ENCODE measurements around the gene CBARP.
A peak's percentile ranks its signal among the peaks of the same experiment; 100 is the strongest.

CBARP gene

DNA sequence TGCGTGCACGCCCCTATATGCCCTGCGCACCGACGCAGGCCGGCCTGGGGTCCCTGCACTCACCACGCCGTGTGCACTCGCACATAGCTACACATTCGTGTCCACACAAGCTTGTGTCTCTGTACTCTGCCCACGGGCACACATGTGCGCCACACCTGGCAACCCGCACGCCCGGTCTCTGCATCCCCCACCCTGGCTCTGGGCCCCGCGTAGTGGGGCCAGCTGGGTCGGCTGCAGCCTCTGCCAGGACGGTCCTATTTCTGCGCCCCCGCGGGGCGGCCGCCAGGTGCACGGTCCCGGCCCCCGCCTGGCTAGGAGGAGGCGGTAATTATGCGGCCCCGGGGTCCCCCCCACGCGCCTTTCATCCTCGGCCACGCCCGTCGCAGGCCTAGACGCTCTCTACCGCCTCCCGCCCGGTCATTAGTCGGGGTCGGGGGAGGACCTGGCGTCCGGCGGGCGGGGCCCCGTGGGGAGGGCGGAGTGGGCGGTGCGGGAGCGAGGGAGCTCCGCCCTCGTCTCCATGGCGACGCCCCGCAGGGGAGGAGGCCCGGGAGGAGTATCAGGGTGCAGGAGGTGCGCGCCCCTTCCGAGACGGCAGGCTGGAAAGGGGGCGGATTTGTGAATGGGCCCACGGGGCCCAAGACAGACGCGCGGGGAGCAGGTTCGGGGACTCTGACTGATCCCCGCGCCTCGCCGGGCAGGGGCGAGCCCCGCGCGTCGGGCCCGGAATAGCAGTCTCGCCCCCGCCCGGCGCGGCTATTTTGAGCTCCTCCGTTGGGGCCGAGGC is 28.5 kb upstream of the CBARP start:
- peak overlapping the region; percentile 56 for H3K4me3 ChIP-seq (ENCODE audit: low read depth, low read length)
- no peak for DNase-seq (ENCODE audit: low read depth)

DNA sequence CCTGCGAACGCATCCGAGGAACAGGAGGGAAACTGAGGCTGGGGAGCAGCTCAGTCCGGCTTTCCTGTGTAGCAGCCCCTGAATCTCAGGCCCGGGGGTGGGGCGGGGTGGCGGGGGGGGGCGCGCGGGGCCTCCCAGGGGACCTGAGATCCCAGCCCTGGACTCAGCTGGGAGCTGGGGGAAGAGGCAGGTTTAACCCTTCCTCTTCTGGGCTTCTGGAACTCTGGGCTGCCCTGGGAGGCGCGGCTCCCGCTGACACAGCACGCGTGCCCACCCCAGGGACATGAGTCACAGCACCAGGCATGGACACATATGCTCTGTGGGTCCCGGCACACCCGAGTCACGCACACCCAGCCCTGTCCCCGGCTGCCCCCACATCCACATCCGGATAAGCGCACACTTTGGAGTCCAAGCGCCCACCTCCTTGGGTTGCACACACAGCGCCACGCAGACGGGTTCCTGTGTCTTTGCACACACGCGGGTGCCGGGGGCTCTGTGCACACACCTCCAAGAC is 27.9 kb upstream of the CBARP start:
- DNase-seq (ENCODE audit: low read depth) = peak; percentile 66
- H3K4me3 ChIP-seq (ENCODE audit: low read depth, low read length) = peak overlapping the region; percentile 56

DNA sequence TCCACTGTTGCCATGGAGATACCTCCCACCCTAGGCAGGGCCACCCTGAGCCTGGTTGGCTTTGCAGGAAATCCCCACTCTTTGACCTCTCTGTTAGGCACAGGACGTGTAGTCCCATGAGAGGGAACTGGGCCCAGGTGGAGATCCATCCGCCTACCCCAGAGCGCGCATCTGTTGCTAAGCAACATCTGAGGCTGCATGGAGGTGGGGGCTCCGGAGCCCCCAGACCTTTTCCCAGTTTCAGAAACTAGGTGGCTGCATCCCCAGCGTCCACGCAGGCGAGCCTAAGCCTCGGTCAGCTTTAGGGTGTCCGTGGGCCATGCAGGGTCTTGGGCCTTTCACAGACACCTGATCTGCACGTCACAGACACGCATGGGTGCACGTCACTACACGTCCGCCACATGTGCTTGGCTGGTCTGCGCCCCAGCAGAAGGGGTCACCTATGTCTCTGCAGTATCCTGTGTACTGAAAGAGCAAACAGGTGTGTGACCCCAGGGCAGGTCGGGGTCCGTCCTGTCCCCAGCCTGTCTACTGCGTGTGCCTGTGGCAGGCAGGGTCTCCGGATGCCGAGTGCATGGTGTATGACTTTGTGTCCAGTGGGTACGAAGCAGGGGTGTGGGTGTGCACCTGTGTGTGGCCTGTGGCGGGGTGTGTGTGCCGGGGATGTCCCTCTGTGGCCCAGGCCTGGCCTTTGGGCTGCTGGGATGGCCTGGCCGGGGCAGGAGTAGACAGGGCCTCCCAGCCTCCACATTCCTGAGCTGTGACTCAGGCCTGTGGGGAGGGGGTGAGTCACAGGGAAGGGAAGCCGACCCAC is 27.2 kb upstream of the CBARP start:
- H3K4me3 ChIP-seq (ENCODE audit: low read depth, low read length) = no peak overlapping the region
- DNase-seq (ENCODE audit: low read depth) = peak; percentile 54

GRCh38 chr19:1263188-1263587 is 25.4 kb upstream of the CBARP start:
- H3K4me3 ChIP-seq (ENCODE audit: low read depth, low read length) = no peak overlapping the region

DNA sequence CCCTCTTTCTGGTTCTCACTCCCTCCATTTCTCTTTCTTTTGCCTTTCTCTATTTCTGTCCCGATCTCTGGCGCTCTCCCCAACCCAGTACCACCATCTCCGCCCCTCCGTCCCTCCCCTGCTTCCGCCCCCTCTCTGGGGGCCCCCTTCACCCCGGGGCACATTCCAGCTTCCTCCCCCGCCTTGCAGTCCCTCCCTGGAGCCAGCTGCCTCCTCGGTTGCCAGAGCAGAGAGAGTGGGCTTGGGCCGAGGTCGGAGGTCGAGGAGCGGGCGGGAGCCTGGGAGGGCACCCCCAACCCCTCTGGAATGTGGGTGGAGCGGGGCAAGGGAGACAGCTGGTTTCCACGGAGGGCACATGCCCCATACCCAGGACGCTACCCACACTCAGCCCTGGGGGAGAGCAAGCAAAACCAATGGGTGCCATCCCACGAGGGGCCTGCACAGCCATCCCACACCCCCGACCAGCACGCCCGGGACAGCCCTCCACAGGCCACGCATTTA is 24.9 kb upstream of the CBARP start:
- no peak for DNase-seq (ENCODE audit: low read depth)

More at GRCh38 chr19:1263188-1263587, 25.4 kb upstream of the CBARP start:
- no peak for DNase-seq (ENCODE audit: low read depth)

DNA sequence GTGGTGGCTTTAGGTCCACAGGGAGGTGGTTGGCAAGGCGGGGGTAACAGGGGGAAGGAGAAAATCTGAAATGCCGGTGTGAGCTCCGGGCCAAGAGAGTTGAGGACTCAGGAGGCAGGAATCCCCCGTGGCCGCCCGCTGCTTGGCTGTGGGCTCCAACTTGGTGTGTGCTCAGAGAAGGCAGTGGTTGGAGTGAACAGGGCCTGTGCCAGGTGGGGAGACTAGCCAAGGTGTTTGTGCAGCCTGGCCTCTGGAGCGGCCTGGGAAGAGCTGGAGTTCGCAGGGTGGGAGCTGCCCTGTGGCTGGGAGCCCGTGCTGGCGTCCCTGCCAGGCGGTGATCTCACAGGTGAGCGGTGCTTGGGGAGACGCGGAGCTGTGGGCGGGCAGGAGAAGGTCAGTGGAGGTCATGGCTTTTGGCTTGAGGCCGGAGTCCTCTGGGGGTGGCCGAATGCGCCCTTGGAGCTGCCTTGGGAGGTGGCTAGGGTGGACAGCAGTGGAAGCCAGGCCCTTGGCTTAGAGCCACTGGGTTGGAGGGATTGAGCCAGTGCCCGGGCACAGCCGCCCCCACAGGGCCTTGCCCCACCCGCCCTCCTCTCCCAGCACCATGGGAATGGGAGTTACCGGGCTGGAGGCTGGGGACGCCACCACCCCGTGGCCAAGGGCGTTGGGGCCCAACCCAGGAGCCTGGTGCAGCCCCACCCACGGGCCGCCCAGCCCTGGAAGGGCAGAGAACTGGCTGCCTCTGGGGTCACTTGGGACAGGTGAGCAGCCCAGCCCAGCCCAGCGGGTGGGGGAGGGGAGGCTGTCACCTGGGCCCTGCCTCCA is 24.2 kb upstream of the CBARP start:
- DNase-seq (ENCODE audit: low read depth) = no peak
- H3K4me3 ChIP-seq (ENCODE audit: low read depth, low read length) = peak overlapping the region; percentile 69

More for the DNA sequence above, 24.9 kb upstream of the CBARP start:
- H3K4me3 ChIP-seq (ENCODE audit: low read depth, low read length) = peak overlapping the region; percentile 69

- DNase-seq (ENCODE audit: low read depth) = no peak
- peak overlapping the region; percentile 69 for H3K4me3 ChIP-seq (ENCODE audit: low read depth, low read length)
These were observed 23.7 kb upstream of the CBARP start for GRCh38 chr19:1261538-1261797.

DNA sequence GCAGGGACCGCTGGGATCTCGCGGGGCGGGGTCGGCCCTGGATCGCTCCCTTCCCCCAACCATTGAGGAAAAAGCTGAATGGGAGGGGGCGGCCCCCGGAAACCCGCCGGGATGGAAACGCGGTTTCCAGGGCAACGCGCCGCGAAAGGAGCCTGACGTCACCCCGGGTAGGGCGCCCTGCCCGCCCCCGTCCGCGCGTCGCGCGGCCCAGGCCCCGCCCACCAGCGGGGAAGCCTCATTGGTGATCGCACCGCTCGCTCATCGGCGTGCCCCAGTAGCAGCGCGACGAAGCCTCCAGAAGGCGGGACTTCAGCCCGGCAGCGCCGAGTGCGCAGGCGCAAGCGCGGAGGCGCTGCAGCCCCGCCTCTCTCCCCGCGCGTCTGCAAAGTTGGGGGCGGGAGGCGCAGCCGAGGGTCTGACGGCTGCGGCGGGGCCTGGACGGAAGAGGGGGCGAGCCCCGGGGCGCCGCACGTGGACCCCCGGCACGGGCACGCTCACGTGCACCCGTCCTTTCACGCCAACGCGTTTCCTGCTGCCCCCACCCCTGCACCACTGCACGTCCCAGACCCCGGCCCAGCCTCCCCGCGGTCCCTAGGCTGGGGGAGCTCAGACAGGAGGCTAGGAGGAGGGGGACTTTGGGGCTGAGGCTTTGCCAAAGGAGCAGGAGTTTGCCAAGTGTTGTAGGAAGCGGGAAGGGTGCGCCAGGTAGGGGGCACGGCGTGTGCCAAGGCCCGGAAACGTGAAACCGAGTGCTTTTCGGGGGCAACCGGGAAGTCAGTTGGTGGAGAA is 23.1 kb upstream of the CBARP start:
- DNase-seq (ENCODE audit: low read depth) = peak; percentile 84
- H3K4me3 ChIP-seq (ENCODE audit: low read depth, low read length) = peak overlapping the region; percentile 69

- H3K4me3 ChIP-seq (ENCODE audit: low read depth, low read length) = peak overlapping the region; percentile 27
- no peak for DNase-seq (ENCODE audit: low read depth)
These were observed 22.3 kb upstream of the CBARP start for GRCh38 chr19:1259876-1260748.

- no peak overlapping the region for H3K4me3 ChIP-seq (ENCODE audit: low read depth, low read length)
- no peak for DNase-seq (ENCODE audit: low read depth)
These were observed 21.5 kb upstream of the CBARP start for GRCh38 chr19:1259206-1259875.

GRCh38 chr19:1258707-1259205 is 21.0 kb upstream of the CBARP start:
- DNase-seq (ENCODE audit: low read depth) = no peak
- H3K4me3 ChIP-seq (ENCODE audit: low read depth, low read length) = no peak overlapping the region

DNA sequence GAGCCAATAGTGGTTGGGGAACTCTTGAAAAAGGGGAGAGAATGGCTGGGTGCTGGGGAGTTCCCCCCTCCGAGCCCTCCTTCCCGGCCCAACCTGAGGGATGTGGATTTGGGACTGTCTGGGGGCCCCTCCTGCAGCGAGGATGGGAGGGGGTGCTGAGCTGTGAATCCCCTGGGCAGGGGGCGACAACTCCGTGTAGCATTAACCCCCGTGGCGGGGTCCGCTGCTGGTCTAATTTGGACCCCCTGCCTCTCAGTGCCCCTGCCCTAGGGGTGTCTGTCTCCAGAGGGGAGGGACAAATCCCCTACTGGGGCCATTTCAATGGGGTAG is 20.3 kb upstream of the CBARP start:
- DNase-seq (ENCODE audit: low read depth) = no peak
- no peak overlapping the region for H3K4me3 ChIP-seq (ENCODE audit: low read depth, low read length)

DNA sequence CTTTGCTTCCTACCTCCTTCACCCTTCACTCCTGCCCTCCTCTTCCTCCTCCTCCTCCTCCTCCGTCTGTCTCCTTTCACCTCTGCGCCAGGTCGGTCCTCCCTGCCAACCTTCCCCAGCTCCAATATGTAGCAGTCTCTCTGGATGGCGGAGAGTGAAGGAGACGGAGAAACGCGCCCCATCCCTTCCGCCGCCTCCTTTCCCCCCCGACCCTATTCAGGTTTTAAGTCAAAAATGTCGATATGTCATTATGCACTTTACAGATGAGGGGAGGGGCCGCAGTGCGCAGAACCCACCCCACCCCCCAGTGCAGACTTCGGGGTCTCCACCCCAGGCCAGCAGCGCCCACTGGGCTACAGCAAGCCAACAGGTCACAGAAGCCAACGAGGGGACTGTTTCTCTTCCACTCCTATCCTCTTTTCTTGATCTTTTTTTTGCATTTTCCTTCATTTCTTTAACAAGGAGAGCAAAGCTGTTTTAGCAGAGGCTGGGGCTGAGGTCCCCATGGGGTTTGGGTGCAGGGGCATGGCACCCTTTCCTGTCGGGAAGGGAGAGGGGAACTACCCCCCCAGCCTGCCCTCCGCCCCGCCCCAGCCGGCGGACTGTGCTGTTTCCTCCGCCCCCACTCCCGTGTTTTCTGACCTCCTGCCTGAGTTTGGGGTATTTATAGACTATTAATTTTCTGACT is 19.8 kb upstream of the CBARP start:
- H3K4me3 ChIP-seq (ENCODE audit: low read depth, low read length) = no peak overlapping the region
- DNase-seq (ENCODE audit: low read depth) = no peak

DNA sequence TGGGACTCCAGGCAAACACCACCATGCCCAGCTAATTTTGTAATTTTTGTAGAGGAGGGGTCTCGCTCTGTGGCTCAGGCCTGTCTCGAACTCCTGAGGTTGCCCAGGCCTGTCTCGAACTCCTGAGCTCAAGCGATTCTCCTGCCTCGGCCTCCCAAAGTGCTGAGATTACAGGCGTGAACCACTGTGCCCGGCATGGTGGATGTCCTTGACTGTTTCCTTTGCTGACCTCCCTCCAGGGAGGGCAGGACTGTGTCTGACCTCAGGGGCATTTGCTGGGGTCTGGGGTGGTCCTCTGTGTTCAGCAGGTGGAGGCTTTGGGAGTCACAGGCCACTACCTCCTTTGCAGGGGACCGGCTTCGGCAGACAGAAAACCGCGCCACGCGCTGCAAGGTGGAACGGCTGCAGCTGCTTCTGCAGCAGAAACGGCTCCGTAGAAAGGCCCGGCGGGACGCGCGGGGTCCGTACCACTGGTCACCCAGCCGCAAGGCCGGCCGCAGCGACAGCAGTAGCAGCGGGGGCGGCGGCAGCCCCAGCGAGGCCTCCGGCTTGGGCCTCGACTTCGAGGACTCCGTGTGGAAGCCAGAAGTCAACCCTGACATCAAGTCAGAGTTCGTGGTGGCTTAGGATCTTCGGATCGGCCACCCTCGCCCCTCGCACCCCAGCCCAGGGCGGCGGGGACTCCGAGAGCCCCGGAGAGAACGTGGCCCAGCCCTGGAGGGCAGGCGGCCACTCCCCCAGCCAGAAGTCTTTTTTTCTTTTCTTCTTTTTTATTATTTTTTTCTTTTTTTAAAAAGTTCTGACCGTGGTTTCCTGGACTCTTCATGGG is 19.1 kb upstream of the CBARP start:
- no peak overlapping the region for H3K4me3 ChIP-seq (ENCODE audit: low read depth, low read length)
- DNase-seq (ENCODE audit: low read depth) = no peak

GRCh38 chr19:1255186-1256161 is 17.7 kb upstream of the CBARP start:
- no peak overlapping the region for H3K4me3 ChIP-seq (ENCODE audit: low read depth, low read length)
- DNase-seq (ENCODE audit: low read depth) = no peak
